IMR-90 (cell line): Measurements from ENCODE around the gene IGHMBP2. TPM values are rescaled to one million over a fixed set of nuclear protein-coding genes. Genes with fewer than 3 reads are reported as not detected.

Experiments
- ATAC-seq: fragments of 200-7000 bp; cut with Tn5 transposase; 2 replicates; pipeline ENCODE4 v1.9.1; 2020; ENCODE audit warnings: low read depth, mild to moderate bottlenecking, moderate library complexity
- BruUV-seq: library from RNA; stranded (reverse); fragments of 400-500 nt; replicated peaks from 2 replicates; lab custom pipeline; 2021; lab: Mats Ljungman, UMichigan
- CTCF ChIA-PET: fragments of 300-600 bp; formaldehyde crosslinking; extraction: SDS; loops from one replicate; lab custom pipeline; 2021; ENCODE audit warnings: antibody characterized with exemption; lab: Yijun Ruan, JAX
- POLR2A ChIA-PET: fragments of 300-600 bp; sonication (Branson Sonifier 250); formaldehyde crosslinking; loops from one replicate; lab custom pipeline; 2022; ENCODE audit warnings: antibody characterized with exemption; ENCODE audit not compliant: unreplicated experiment; lab: Charles Lee
- DNase-seq: peaks from one replicate; pipeline ENCODE4 v3.0.0; 2013
- H2AFZ ChIP-seq: replicated peaks from 2 replicates; pipeline ENCODE3; 2013; ENCODE audit warnings: low read length, mild to moderate bottlenecking; ENCODE audit not compliant: poor library complexity
- H2AK5ac ChIP-seq: 2 replicates; pipeline ENCODE4 v1.6.1; 2013; ENCODE audit warnings: low read depth, low read length, inconsistent platforms
- H2AK9ac ChIP-seq: replicated peaks from 2 replicates; pipeline ENCODE3; 2013; ENCODE audit warnings: mild to moderate bottlenecking, low read depth, low read length, moderate library complexity; ENCODE audit not compliant: poor library complexity
- H2BK120ac ChIP-seq: 2 replicates; pipeline ENCODE4 v1.6.1; 2013; ENCODE audit warnings: low read depth, low read length, inconsistent platforms
- H2BK15ac ChIP-seq: 3 replicates; pipeline ENCODE4 v1.6.1; 2013; ENCODE audit warnings: low read depth, low read length, inconsistent platforms
- H2BK20ac ChIP-seq: 2 replicates; pipeline ENCODE4 v1.6.1; 2013; ENCODE audit warnings: low read depth, mild to moderate bottlenecking, inconsistent platforms, low read length, moderate library complexity
- H2BK5ac ChIP-seq: 2 replicates; pipeline ENCODE4 v1.6.1; 2013; ENCODE audit warnings: mild to moderate bottlenecking, low read depth, low read length, inconsistent platforms; ENCODE audit not compliant: poor library complexity, severe bottlenecking
- H3K14ac ChIP-seq: replicated peaks from 2 replicates; pipeline ENCODE4 v1.6.1; 2013; ENCODE audit warnings: low read depth, low read length, inconsistent platforms
- H3K18ac ChIP-seq: 2 replicates; pipeline ENCODE4 v1.6.1; 2013; ENCODE audit warnings: low read depth, low read length, control low read depth
- H3K23ac ChIP-seq: 2 replicates; pipeline ENCODE4 v1.6.1; 2013; ENCODE audit warnings: low read depth, low read length, inconsistent platforms
- H3K27ac ChIP-seq: 2 replicates; pipeline ENCODE4 v1.5.1; 2013; ENCODE audit warnings: mild to moderate bottlenecking, control low read depth, low read length; ENCODE audit not compliant: insufficient read depth
- H3K27me3 ChIP-seq: 2 replicates; pipeline ENCODE4 v1.6.1; 2013; ENCODE audit warnings: low read length; ENCODE audit not compliant: control insufficient read depth, insufficient read depth
- H3K36me3 ChIP-seq: 2 replicates; pipeline ENCODE4 v1.6.1; 2013; ENCODE audit warnings: low read length, mixed read lengths; ENCODE audit not compliant: control insufficient read depth, insufficient read depth
- H3K4ac ChIP-seq: 2 replicates; pipeline ENCODE4 v1.6.1; 2013; ENCODE audit warnings: low read depth, low read length, inconsistent platforms
- H3K4me1 ChIP-seq: 2 replicates; pipeline ENCODE4 v1.6.1; 2013; ENCODE audit warnings: low read length, mixed read lengths; ENCODE audit not compliant: control insufficient read depth, insufficient read depth
- H3K4me2 ChIP-seq: 2 replicates; pipeline ENCODE4 v1.6.1; 2013; ENCODE audit warnings: low read depth, mild to moderate bottlenecking, control low read depth, low read length, moderate library complexity
- H3K4me3 ChIP-seq: 2 replicates; pipeline ENCODE4 v1.5.1; 2013; ENCODE audit warnings: low read depth, mild to moderate bottlenecking, control low read depth, low read length, moderate library complexity; ENCODE audit not compliant: insufficient read depth
- H3K56ac ChIP-seq: 2 replicates; pipeline ENCODE4 v1.6.1; 2013; ENCODE audit warnings: low read length, inconsistent platforms; ENCODE audit not compliant: insufficient read depth; ENCODE audit errors: extremely low read depth
- H3K79me1 ChIP-seq, 2 experiments: 2 replicates each; pipeline ENCODE4 v1.6.1; 2013; ENCODE audit warnings: low read length in 2 of 2, inconsistent platforms in 1 of 2, low read depth in 1 of 2
- H3K9ac ChIP-seq: 2 replicates; pipeline ENCODE4 v1.6.1; 2013; ENCODE audit warnings: low read depth, low read length, control low read depth
- H3K9me1 ChIP-seq: 2 replicates; pipeline ENCODE4 v1.6.1; 2013; ENCODE audit warnings: low read length, inconsistent platforms; ENCODE audit not compliant: insufficient read depth
- H3K9me3 ChIP-seq: 2 replicates; pipeline ENCODE4 v1.6.1; 2013; ENCODE audit warnings: low read length; ENCODE audit not compliant: control insufficient read depth, insufficient read depth
- H4K20me1 ChIP-seq: 2 replicates; pipeline ENCODE4 v1.6.1; 2013; ENCODE audit warnings: low read length, inconsistent platforms; ENCODE audit not compliant: insufficient read depth
- H4K5ac ChIP-seq: 2 replicates; pipeline ENCODE4 v1.6.1; 2013; ENCODE audit warnings: mild to moderate bottlenecking, low read depth, low read length, control low read depth
- H4K8ac ChIP-seq, 2 experiments: 2 replicates each; pipeline ENCODE4 v1.6.1; 2013; ENCODE audit warnings: low read depth in 2 of 2, low read length in 2 of 2, control low read depth in 1 of 2, inconsistent platforms in 1 of 2
- H4K91ac ChIP-seq: 2 replicates; pipeline ENCODE4 v1.6.1; 2013; ENCODE audit warnings: low read depth, low read length, inconsistent platforms; ENCODE audit not compliant: insufficient read depth
- BHLHE40 ChIP-seq: fragments of 150-350 bp; IDR thresholded peaks from 2 replicates; pipeline ENCODE4 v1.6.1; 2016; ENCODE audit warnings: mild to moderate bottlenecking, low read depth, low read length
- CEBPB ChIP-seq: IDR thresholded peaks from 2 replicates; pipeline ENCODE4 v1.6.1; 2012; ENCODE audit warnings: low read depth, low read length, improper control_type of control experiment
- CHD1 ChIP-seq: IDR thresholded peaks from 2 replicates; pipeline ENCODE4 v1.6.1; 2012; ENCODE audit warnings: low read depth, low read length, improper control_type of control experiment
- FOS ChIP-seq: fragments of 150-350 bp; IDR thresholded peaks from 2 replicates; pipeline ENCODE4 v1.6.1; 2016; ENCODE audit warnings: low read depth, low read length
- MAFK ChIP-seq: IDR thresholded peaks from 2 replicates; pipeline ENCODE4 v1.6.1; 2012; ENCODE audit warnings: low read depth, low read length, improper control_type of control experiment
- MAZ ChIP-seq: IDR thresholded peaks from 2 replicates; pipeline ENCODE4 v1.6.1; 2012; ENCODE audit warnings: low read depth, mild to moderate bottlenecking, low read length, improper control_type of control experiment, moderate library complexity, borderline replicate concordance
- MXI1 ChIP-seq: IDR thresholded peaks from 2 replicates; pipeline ENCODE4 v1.6.1; 2012; ENCODE audit warnings: low read depth, mild to moderate bottlenecking, low read length, moderate library complexity, borderline replicate concordance
- NFE2L2 ChIP-seq: fragments of 150-350 bp; IDR thresholded peaks from 2 replicates; pipeline ENCODE4 v1.6.1; 2016; ENCODE audit warnings: low read depth, mild to moderate bottlenecking, low read length
- POLR2A ChIP-seq: IDR thresholded peaks from 2 replicates; pipeline ENCODE4 v1.6.1; 2012; ENCODE audit warnings: mild to moderate bottlenecking, low read depth, low read length
- RAD21 ChIP-seq: IDR thresholded peaks from 2 replicates; pipeline ENCODE4 v1.6.1; 2012; ENCODE audit warnings: low read length, improper control_type of control experiment
- RFX5 ChIP-seq: IDR thresholded peaks from 2 replicates; pipeline ENCODE4 v1.8.0; 2012; ENCODE audit warnings: low read depth, mild to moderate bottlenecking, low read length, moderate library complexity
- SMC3 ChIP-seq: fragments of 150-350 bp; IDR thresholded peaks from 2 replicates; pipeline ENCODE4 v1.6.1; 2016; ENCODE audit warnings: low read depth, mild to moderate bottlenecking, antibody characterized with exemption, low read length, moderate library complexity
- WGBS, 2 experiments: methylation state at CpG; one replicate each; pipeline versions ENCODE4 v1.1.5 to v1.1.7; 2013; ENCODE audit warnings: missing lambda C conversion rate in 2 of 2; ENCODE audit not compliant: insufficient read length in 1 of 2; ENCODE audit errors: extremely low coverage in 2 of 2; 5-methylcytosine and 5-hydroxymethylcytosine counted together
- dilution Hi-C: fragments of 300-500 bp; cut with HindIII; formaldehyde crosslinking; loops from one replicate; pipeline ENCODE4 v1.14.3; 2018; ENCODE audit warnings: low sequenced_read_pairs; ENCODE audit not compliant: unreplicated experiment
- in situ Hi-C: fragments of 300-500 bp; cut with MboI; formaldehyde crosslinking; loops from 3 replicates; pipeline ENCODE4 v1.14.3; 2019; ENCODE audit warnings: low sequenced_read_pairs, inconsistent platforms, mixed read lengths
- intact Hi-C: fragments of 100-400 bp; cut with micrococcal nuclease; formaldehyde crosslinking; loops from 2 replicates; pipeline ENCODE4 v1.10.0; 2022
- polyA plus RNA-seq, 3 experiments: library from polyadenylated mRNA; depleted of rRNA; stranded (reverse); fragments of >200 nt; gene quantifications; 2 replicates each; pipeline ENCODE4 v1.2.3, GENCODE V29; 2012; ENCODE audit warnings: low replicate concordance in 1 of 3
- total RNA-seq: library from RNA; depleted of rRNA; stranded (reverse); fragments of >200 nt; gene quantifications from 2 replicates; pipeline ENCODE4 v1.2.3, GENCODE V29; 2012
- TF ChIP-seq, protein P1 (sequence below): conservative IDR thresholded peaks from 2 replicates; pipeline ENCODE4 v1.5.1; 2012; ENCODE audit warnings: mild to moderate bottlenecking, low read depth, low read length, improper control_type of control experiment
- TF ChIP-seq, protein P2 (sequence below): fragments of 150-350 bp; IDR thresholded peaks from 2 replicates; pipeline ENCODE4 v1.6.1; 2017; ENCODE audit warnings: mild to moderate bottlenecking, antibody characterized with exemption, low read length, low read depth
- TF ChIP-seq, protein P3 (sequence below): fragments of 150-350 bp; IDR thresholded peaks from 2 replicates; pipeline ENCODE4 v1.6.1; 2016; ENCODE audit warnings: low read depth, mild to moderate bottlenecking, low read length, moderate library complexity, borderline replicate concordance

The IGHMBP2 gene
- total and polyA plus RNA-seq, 2 of the 4 experiments (the other 2 are of a cell fraction) = 4.5 to 11.1 TPM

DNA sequence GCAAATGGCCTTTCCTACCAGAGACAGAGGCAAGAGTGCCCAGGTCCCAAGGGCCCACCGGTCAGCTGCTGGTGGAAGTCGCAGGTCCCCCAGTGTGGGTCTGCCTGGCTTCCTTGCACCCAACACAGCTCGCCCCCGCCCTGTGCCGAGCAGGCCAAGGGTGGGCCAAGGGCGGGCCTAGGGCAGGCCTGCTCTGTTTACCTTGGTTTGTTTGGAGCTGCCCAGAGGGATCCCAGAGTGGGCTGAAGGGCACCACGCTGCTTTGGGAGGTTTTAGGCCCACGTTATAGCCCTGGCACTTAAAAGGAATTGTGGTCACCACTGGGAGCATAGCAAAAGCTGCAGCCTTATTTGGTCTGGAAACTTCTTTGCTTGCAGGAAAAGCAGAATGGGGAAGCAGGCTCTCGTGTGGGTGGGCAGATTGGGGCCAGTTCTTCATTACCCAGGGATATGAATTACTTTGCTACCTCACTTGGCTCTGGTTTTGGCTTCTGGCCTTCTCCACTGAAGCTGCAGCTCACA lies 39.1 kb downstream of the IGHMBP2 start:
- no peaks in the 10 kb centered on the region for H4K20me1 ChIP-seq
- in situ Hi-C loops (loop anchor here (25.0 kb wide), 1 partner anchor 719 kb away; no protein-coding TSS in a partner anchor), dilution Hi-C loops (no loop called here), intact Hi-C loops (no loop called here)
- TF ChIP-seq, protein P1, sequence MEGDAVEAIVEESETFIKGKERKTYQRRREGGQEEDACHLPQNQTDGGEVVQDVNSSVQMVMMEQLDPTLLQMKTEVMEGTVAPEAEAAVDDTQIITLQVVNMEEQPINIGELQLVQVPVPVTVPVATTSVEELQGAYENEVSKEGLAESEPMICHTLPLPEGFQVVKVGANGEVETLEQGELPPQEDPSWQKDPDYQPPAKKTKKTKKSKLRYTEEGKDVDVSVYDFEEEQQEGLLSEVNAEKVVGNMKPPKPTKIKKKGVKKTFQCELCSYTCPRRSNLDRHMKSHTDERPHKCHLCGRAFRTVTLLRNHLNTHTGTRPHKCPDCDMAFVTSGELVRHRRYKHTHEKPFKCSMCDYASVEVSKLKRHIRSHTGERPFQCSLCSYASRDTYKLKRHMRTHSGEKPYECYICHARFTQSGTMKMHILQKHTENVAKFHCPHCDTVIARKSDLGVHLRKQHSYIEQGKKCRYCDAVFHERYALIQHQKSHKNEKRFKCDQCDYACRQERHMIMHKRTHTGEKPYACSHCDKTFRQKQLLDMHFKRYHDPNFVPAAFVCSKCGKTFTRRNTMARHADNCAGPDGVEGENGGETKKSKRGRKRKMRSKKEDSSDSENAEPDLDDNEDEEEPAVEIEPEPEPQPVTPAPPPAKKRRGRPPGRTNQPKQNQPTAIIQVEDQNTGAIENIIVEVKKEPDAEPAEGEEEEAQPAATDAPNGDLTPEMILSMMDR = no peak
- TF ChIP-seq RFX5 = no peak
- TF ChIP-seq NFE2L2 = no peak
- no peak for TF ChIP-seq MXI1
- no peak for TF ChIP-seq MAFK
- no peak for TF ChIP-seq RAD21
- no peak for TF ChIP-seq POLR2A
- TF ChIP-seq BHLHE40 = no peak
- no peak for TF ChIP-seq MAZ
- no peak for TF ChIP-seq FOS
- TF ChIP-seq, protein P2, sequence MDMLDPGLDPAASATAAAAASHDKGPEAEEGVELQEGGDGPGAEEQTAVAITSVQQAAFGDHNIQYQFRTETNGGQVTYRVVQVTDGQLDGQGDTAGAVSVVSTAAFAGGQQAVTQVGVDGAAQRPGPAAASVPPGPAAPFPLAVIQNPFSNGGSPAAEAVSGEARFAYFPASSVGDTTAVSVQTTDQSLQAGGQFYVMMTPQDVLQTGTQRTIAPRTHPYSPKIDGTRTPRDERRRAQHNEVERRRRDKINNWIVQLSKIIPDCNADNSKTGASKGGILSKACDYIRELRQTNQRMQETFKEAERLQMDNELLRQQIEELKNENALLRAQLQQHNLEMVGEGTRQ = no peak
- TF ChIP-seq CHD1 = no peak
- TF ChIP-seq SMC3 = no peak
- TF ChIP-seq, protein P3, sequence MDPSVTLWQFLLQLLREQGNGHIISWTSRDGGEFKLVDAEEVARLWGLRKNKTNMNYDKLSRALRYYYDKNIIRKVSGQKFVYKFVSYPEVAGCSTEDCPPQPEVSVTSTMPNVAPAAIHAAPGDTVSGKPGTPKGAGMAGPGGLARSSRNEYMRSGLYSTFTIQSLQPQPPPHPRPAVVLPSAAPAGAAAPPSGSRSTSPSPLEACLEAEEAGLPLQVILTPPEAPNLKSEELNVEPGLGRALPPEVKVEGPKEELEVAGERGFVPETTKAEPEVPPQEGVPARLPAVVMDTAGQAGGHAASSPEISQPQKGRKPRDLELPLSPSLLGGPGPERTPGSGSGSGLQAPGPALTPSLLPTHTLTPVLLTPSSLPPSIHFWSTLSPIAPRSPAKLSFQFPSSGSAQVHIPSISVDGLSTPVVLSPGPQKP = no peak
- no peak for TF ChIP-seq CEBPB
- CTCF ChIA-PET = no interaction called here
- no peak overlapping the region for H2BK15ac ChIP-seq
- H3K23ac ChIP-seq = no peak overlapping the region
- no peak overlapping the region for H2BK120ac ChIP-seq
- H2BK20ac ChIP-seq = no peak overlapping the region
- no peak for DNase-seq
- H3K27ac ChIP-seq = no peak overlapping the region
- POLR2A ChIA-PET = no interaction called here
- WGBS, 2 experiments = 67% methylated on average over 1 of the region's 9 CpGs; no CpG with 5 or more reads in 1 of the 2 experiments
- H3K36me3 ChIP-seq = peaks cover 24% of the 10 kb centered on the region
- peaks cover 4% of the 10 kb centered on the region; the same call in 1 of the 2 replicates for H3K9me1 ChIP-seq
- H3K27me3 ChIP-seq = no peaks in the 10 kb centered on the region
- ATAC-seq = peak; percentile 17; the same call in 1 of the 2 replicates
- no peak overlapping the region for H3K56ac ChIP-seq
- H4K91ac ChIP-seq = no peak overlapping the region; the same call in 1 of the 2 replicates
- no peak overlapping the region for H3K14ac ChIP-seq
- H2BK5ac ChIP-seq = no peak overlapping the region
- no peak overlapping the region for H2AFZ ChIP-seq
- no peak overlapping the region for H2AK5ac ChIP-seq
- BruUV-seq = no TSS peak
- no peak overlapping the region for H3K4ac ChIP-seq
- H3K9ac ChIP-seq = no peak overlapping the region
- no peaks in the 10 kb centered on the region for H3K9me3 ChIP-seq
- no peaks in the 10 kb centered on the region for H3K79me1 ChIP-seq
- H3K4me3 ChIP-seq = no peak overlapping the region
- H3K4me2 ChIP-seq = no peak overlapping the region
- H4K5ac ChIP-seq = peak overlapping the region; percentile 39; the same call in 1 of the 2 replicates
- H4K8ac ChIP-seq = no peak overlapping the region
- peaks cover 18% of the 10 kb centered on the region for H3K4me1 ChIP-seq
- no peak overlapping the region for H2AK9ac ChIP-seq
- H3K18ac ChIP-seq = no peak overlapping the region; the same call in 1 of the 2 replicates
